Mesenchymal stem cell (in vitro differentiated cells and primary cell): ENCODE results near the gene MUC4.

Experiments
- DNase-seq: peaks from one replicate; pipeline ENCODE4 v3.0.0-alpha.2; 2013
- H2AFZ ChIP-seq: one replicate; pipeline ENCODE4 v1.6.1; 2013; ENCODE audit warnings: low read depth, mild to moderate bottlenecking, control low read depth, inconsistent platforms, low read length, moderate library complexity
- H2AK5ac ChIP-seq: 2 replicates; pipeline ENCODE4 v1.6.1; 2013; ENCODE audit warnings: low read length, moderate library complexity, mild to moderate bottlenecking, inconsistent platforms; ENCODE audit not compliant: severe bottlenecking
- H2BK120ac ChIP-seq: one replicate; pipeline ENCODE4 v1.6.1; 2013; ENCODE audit warnings: low read depth, mild to moderate bottlenecking, inconsistent platforms, low read length, moderate library complexity
- H2BK12ac ChIP-seq, 2 experiments: one replicate each; pipeline ENCODE4 v1.6.1; 2013; ENCODE audit warnings: inconsistent platforms in 2 of 2, low read length in 2 of 2, mild to moderate bottlenecking in 2 of 2, moderate library complexity in 2 of 2, control low read depth in 1 of 2
- H2BK15ac ChIP-seq: one replicate; pipeline ENCODE4 v1.6.1; 2013; ENCODE audit warnings: mild to moderate bottlenecking, low read depth, inconsistent platforms; ENCODE audit not compliant: poor library complexity, severe bottlenecking
- H2BK5ac ChIP-seq: 2 replicates; pipeline ENCODE4 v1.6.1; 2013; ENCODE audit warnings: low read depth, mild to moderate bottlenecking, low read length, control low read depth, inconsistent platforms; ENCODE audit not compliant: poor library complexity, severe bottlenecking
- H3K14ac ChIP-seq, 2 experiments: one replicate each; pipeline ENCODE4 v1.6.1; 2013; ENCODE audit warnings: inconsistent platforms in 2 of 2, low read length in 2 of 2, control low read depth in 1 of 2, mild to moderate bottlenecking in 1 of 2, moderate library complexity in 1 of 2
- H3K18ac ChIP-seq, 2 experiments: one replicate each; pipeline ENCODE4 v1.6.1; 2013; ENCODE audit warnings: inconsistent platforms in 2 of 2, low read length in 2 of 2, control low read depth in 1 of 2, low read depth in 1 of 2, mild to moderate bottlenecking in 1 of 2
- H3K23ac ChIP-seq, 2 experiments: one replicate each; pipeline ENCODE4 v1.6.1; 2013; ENCODE audit warnings: inconsistent platforms in 2 of 2, low read length in 2 of 2, mild to moderate bottlenecking in 2 of 2, moderate library complexity in 2 of 2, control low read depth in 1 of 2
- H3K27ac ChIP-seq: 2 replicates; pipeline ENCODE4 v1.5.1; 2013; ENCODE audit warnings: mild to moderate bottlenecking, moderate library complexity, low read length, control low read depth, inconsistent platforms; ENCODE audit not compliant: poor library complexity, severe bottlenecking
- H3K27me3 ChIP-seq, 2 experiments: 2 replicates each; pipeline versions ENCODE4 v1.6.1 to v1.7.0; 2013; ENCODE audit warnings: low read length in 2 of 2, mild to moderate bottlenecking in 2 of 2, moderate library complexity in 2 of 2, control low read depth in 1 of 2, inconsistent platforms in 1 of 2; ENCODE audit not compliant: control insufficient read depth in 1 of 2, insufficient read depth in 1 of 2
- H3K36me3 ChIP-seq, 2 experiments: 2 replicates each; pipeline versions ENCODE4 v1.6.1 to v1.7.0; 2013; ENCODE audit warnings: low read length in 2 of 2, control low read depth in 1 of 2, inconsistent platforms in 1 of 2, low read depth in 1 of 2, mild to moderate bottlenecking in 1 of 2; ENCODE audit not compliant: insufficient read depth in 2 of 2, control insufficient read depth in 1 of 2
- H3K4ac ChIP-seq, 2 experiments: one replicate each; pipeline ENCODE4 v1.6.1; 2013; ENCODE audit warnings: inconsistent platforms in 2 of 2, low read length in 2 of 2, mild to moderate bottlenecking in 2 of 2, moderate library complexity in 2 of 2, control low read depth in 1 of 2, low read depth in 1 of 2
- H3K4me1 ChIP-seq: 2 replicates; pipeline ENCODE4 v1.6.1; 2013; ENCODE audit warnings: low read depth, low read length, control low read depth; ENCODE audit not compliant: control insufficient read depth, insufficient read depth
- H3K4me2 ChIP-seq: 2 replicates; pipeline ENCODE4 v1.6.1; 2013; ENCODE audit warnings: low read length, mild to moderate bottlenecking, inconsistent platforms; ENCODE audit not compliant: poor library complexity, severe bottlenecking
- H3K4me3 ChIP-seq, 2 experiments: 2 replicates each; pipeline versions ENCODE4 v1.5.1 to v1.7.0; 2013; ENCODE audit warnings: low read length in 2 of 2, mild to moderate bottlenecking in 2 of 2, control low read depth in 1 of 2, low read depth in 1 of 2; ENCODE audit not compliant: insufficient read depth in 1 of 2
- H3K79me1 ChIP-seq: replicated peaks from 2 replicates; pipeline ENCODE4 v1.6.1; 2013; ENCODE audit warnings: mild to moderate bottlenecking, control low read depth, low read length, inconsistent platforms; ENCODE audit not compliant: poor library complexity, severe bottlenecking
- H3K9ac ChIP-seq: 2 replicates; pipeline ENCODE4 v1.7.0; 2013; ENCODE audit warnings: mild to moderate bottlenecking, low read length, moderate library complexity
- H3K9me3 ChIP-seq: 2 replicates; pipeline ENCODE4 v1.7.0; 2013; ENCODE audit warnings: mild to moderate bottlenecking, low read length; ENCODE audit not compliant: control insufficient read depth
- H4K8ac ChIP-seq: one replicate; pipeline ENCODE4 v1.6.1; 2013; ENCODE audit warnings: inconsistent platforms, mild to moderate bottlenecking, low read length, moderate library complexity
- H4K91ac ChIP-seq: one replicate; pipeline ENCODE4 v1.6.1; 2013; ENCODE audit warnings: mild to moderate bottlenecking, low read length, inconsistent platforms
- WGBS: methylation state at CpG from one replicate; pipeline ENCODE4 v1.1.7; 2013; ENCODE audit warnings: mixed read lengths; 5-methylcytosine and 5-hydroxymethylcytosine counted together

The MUC4 gene

DNA sequence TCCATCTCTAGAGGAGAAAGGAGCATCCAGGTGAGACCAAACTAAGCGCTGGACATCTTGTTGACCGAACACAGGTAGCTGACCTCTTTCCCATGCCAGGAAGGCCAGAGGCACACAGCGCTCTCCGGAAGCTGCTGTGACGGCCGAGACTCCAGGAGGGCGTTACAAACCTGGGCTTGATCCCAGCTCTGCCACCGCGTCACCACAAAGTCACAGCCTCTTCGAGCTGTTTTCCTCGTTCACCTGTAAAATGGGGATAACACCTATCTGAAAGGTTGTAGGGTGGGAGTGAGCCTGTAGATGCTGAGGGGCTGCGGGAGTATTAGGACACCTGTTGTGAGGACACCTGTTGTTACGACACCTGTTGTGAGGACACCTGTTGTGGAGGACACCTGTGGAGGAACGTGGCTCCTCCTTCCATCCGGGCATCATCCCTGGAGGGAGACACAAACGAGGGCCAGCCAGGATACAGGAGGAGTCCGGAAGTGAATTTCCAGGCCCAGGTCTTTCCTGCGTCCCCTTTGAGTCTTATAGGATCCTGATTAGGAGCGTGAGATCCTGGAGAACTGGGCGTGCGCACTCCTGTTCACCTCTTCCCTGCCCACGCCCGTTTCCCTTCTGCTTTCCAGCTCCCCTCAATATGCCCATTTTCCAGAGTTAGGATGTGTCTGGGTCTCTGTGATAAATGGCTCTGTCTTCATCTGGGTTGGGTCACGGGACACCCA, 2.3 kb upstream of the MUC4 start:
- no peak overlapping the region for H3K27ac ChIP-seq
- no peak overlapping the region for H2BK15ac ChIP-seq
- no peak overlapping the region for H3K14ac ChIP-seq
- H2AK5ac ChIP-seq, result no peak overlapping the region
- H3K4me2 ChIP-seq, result no peak overlapping the region
- H3K23ac ChIP-seq, result no peak overlapping the region
- no peak overlapping the region for H2BK12ac ChIP-seq
- no peak overlapping the region for H4K91ac ChIP-seq
- H3K4me1 ChIP-seq, result peaks cover 11% of the 10 kb centered on the region
- H3K9me3 ChIP-seq, result no peaks in the 10 kb centered on the region
- H4K8ac ChIP-seq, result no peak overlapping the region
- no peak overlapping the region for H3K18ac ChIP-seq
- no peaks in the 10 kb centered on the region for H3K36me3 ChIP-seq
- peaks cover 14 to 65% of the 10 kb centered on the region in 2 experiments for H3K27me3 ChIP-seq
- H3K9ac ChIP-seq, result no peak overlapping the region
- 88% methylated on average over 23 of the region's 24 CpGs for WGBS
- no peaks in the 10 kb centered on the region for H3K79me1 ChIP-seq
- H2BK120ac ChIP-seq, result no peak overlapping the region
- H2AFZ ChIP-seq, result no peak overlapping the region
- no peak overlapping the region for H3K4ac ChIP-seq
- H3K4me3 ChIP-seq, result no peak overlapping the region
- no peak for DNase-seq
- no peak overlapping the region for H2BK5ac ChIP-seq

GRCh38 chr3:195812366-195812765, 637 bp upstream of the MUC4 start:
- 90% methylated on average over 20 of the region's 20 CpGs for WGBS
- Histone ChIP-seq H3K79me1 (no peaks in the 10 kb centered on the region), H3K4me3 (no peak overlapping the region), H3K4ac (no peak overlapping the region), H2AK5ac (no peak overlapping the region), H2BK120ac (no peak overlapping the region), H4K91ac (no peak overlapping the region), H3K23ac (peak overlapping the region in 1 of 2 experiments; percentile 70), H3K4me1 (peaks cover 13% of the 10 kb centered on the region), H3K4me2 (no peak overlapping the region), H2BK15ac (no peak overlapping the region), H3K9ac (no peak overlapping the region), H3K14ac (no peak overlapping the region), H2AFZ (no peak overlapping the region), H3K36me3 (no peaks in the 10 kb centered on the region), H3K27ac (no peak overlapping the region), H2BK5ac (no peak overlapping the region), H4K8ac (no peak overlapping the region), H3K9me3 (no peaks in the 10 kb centered on the region), H3K27me3 (peaks cover 17 to 62% of the 10 kb centered on the region in 2 experiments), H3K18ac (no peak overlapping the region), H2BK12ac (no peak overlapping the region)
- DNase-seq, result no peak

GRCh38 chr3:195810455-195810845, 1.3 kb downstream of the MUC4 start:
- Histone ChIP-seq H4K91ac (no peak overlapping the region), H2AK5ac (no peak overlapping the region), H3K36me3 (no peaks in the 10 kb centered on the region), H3K4me3 (no peak overlapping the region), H3K9ac (no peak overlapping the region), H3K23ac (peak overlapping the region in 1 of 2 experiments; percentile 70), H3K14ac (peak overlapping the region in 1 of 2 experiments; percentile 41), H4K8ac (no peak overlapping the region), H2BK5ac (no peak overlapping the region), H3K4me2 (no peak overlapping the region), H3K27me3 (peaks cover 26 to 67% of the 10 kb centered on the region in 2 experiments), H2BK15ac (no peak overlapping the region), H2BK120ac (no peak overlapping the region), H3K18ac (no peak overlapping the region), H3K9me3 (no peaks in the 10 kb centered on the region), H2BK12ac (no peak overlapping the region), H3K27ac (no peak overlapping the region), H3K4ac (no peak overlapping the region), H2AFZ (peak overlapping the region; percentile 8), H3K79me1 (no peaks in the 10 kb centered on the region), H3K4me1 (peaks cover 11% of the 10 kb centered on the region)
- DNase-seq, result no peak
- 82% methylated on average over 19 of the region's 19 CpGs for WGBS

DNA sequence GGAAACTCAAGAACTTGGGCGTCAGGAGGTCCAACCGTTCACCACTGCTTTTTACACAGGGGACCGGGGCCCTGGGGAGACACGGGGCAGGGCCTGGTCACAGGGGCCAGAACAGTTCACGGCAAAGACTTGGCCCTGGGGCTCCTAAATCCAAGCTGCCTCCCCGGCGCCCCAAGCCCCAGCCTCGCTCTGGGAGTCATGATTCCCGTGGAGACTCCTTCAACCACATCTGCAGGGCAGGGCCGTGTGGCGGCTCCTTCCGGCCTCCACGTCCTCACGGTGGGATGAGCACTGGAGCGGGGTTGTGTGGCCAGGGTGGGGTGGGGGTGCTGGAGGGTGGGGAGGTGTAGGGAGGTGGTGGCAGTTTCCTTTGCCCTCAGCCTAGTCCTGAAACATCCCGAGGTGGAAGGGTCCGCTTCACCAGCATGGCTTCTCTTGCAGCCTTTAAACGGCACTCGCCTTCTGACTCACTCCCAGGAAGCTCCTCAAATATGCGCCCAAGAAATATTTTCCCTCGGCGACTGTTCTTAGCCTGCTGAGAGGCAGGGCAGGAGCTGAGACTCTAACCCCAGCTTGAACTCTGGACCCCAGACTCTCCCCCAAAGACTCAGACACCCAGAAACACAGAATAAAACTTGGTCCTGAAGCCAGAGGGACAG, 1.8 kb downstream of the MUC4 start:
- Histone ChIP-seq H3K4me3 (no peak overlapping the region), H3K27me3 (peaks cover 26 to 62% of the 10 kb centered on the region in 2 experiments), H3K27ac (no peak overlapping the region), H3K14ac (no peak overlapping the region), H3K9me3 (no peaks in the 10 kb centered on the region), H4K91ac (no peak overlapping the region), H3K4ac (no peak overlapping the region), H3K18ac (no peak overlapping the region), H2BK120ac (no peak overlapping the region), H2BK5ac (no peak overlapping the region), H2AFZ (peak overlapping the region; percentile 8), H3K4me1 (peaks cover 7% of the 10 kb centered on the region), H3K4me2 (no peak overlapping the region), H3K79me1 (no peaks in the 10 kb centered on the region), H3K9ac (no peak overlapping the region), H2BK15ac (no peak overlapping the region), H3K23ac (no peak overlapping the region), H4K8ac (no peak overlapping the region), H2AK5ac (no peak overlapping the region), H3K36me3 (no peaks in the 10 kb centered on the region), H2BK12ac (no peak overlapping the region)
- no peak for DNase-seq
- 83% methylated on average over 22 of the region's 22 CpGs for WGBS
